ENCODE results near the gene AARS2. TPM values are rescaled to one million over a fixed set of nuclear protein-coding genes. Genes with fewer than 3 reads are reported as not detected.

The AARS2 gene
- total RNA-seq, 1 experiment from 2014 or later = 11.6 TPM

DNA sequence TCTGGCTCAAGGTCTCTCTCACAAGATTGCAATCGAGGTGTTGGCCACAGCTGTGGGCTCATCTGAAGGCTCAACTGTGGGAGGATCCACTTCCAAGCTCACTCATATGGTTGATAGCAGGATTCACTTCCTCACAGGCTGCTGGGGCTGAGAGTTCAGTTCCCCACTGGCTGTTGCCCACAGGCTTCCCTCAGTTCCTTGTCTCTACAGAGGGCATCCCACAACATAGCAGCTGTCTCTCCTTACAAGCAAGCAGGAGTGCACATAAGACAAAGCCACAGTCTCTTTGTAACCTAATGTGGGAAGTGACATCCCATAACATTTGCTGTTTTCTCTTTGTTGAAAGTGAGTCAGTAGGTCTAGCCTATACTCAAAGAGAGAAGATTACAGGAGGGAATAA is 43.3 kb upstream of the AARS2 start:
- Histone ChIP-seq H4K20me1 (ENCODE audit: insufficient read depth) (no peaks in the 10 kb centered on the region), H3K4me3 (no peak overlapping the region), H3K36me3 (ENCODE audit: low read depth) (no peaks in the 10 kb centered on the region), H3K27me3 (ENCODE audit: insufficient read depth, low read depth) (peaks cover 19% of the 10 kb centered on the region), H3K4me2 (no peak overlapping the region), H2AFZ (no peak overlapping the region), H3K9me2 (ENCODE audit: insufficient read depth) (no peaks in the 10 kb centered on the region; the same call in 1 of the 2 replicates), H3K27ac (no peak overlapping the region), H3K4me1 (replicated peaks; ENCODE audit: insufficient read depth) (no peaks in the 10 kb centered on the region), H3F3A (ENCODE audit: insufficient read depth, low read depth) (no peaks in the 10 kb centered on the region), H3K79me2 (ENCODE audit: low read depth) (no peaks in the 10 kb centered on the region), H3K9me3 (ENCODE audit: insufficient read depth, low read depth) (no peaks in the 10 kb centered on the region)
- ChIA-PET POLR2A (ENCODE audit: unreplicated experiment) (no interaction called here), CTCF (no interaction called here)
- TF ChIP-seq EZH2 (IDR thresholded peaks at IDR 0.05; ENCODE audit: low read depth) = no peak
- TF ChIP-seq, protein P1, sequence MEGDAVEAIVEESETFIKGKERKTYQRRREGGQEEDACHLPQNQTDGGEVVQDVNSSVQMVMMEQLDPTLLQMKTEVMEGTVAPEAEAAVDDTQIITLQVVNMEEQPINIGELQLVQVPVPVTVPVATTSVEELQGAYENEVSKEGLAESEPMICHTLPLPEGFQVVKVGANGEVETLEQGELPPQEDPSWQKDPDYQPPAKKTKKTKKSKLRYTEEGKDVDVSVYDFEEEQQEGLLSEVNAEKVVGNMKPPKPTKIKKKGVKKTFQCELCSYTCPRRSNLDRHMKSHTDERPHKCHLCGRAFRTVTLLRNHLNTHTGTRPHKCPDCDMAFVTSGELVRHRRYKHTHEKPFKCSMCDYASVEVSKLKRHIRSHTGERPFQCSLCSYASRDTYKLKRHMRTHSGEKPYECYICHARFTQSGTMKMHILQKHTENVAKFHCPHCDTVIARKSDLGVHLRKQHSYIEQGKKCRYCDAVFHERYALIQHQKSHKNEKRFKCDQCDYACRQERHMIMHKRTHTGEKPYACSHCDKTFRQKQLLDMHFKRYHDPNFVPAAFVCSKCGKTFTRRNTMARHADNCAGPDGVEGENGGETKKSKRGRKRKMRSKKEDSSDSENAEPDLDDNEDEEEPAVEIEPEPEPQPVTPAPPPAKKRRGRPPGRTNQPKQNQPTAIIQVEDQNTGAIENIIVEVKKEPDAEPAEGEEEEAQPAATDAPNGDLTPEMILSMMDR (conservative IDR thresholded peaks at IDR 0.05) = no peak
- no peak for DNase-seq
- intact Hi-C loops (cut with micrococcal nuclease; ENCODE audit: unreplicated experiment) = no loop called here
- BruUV-seq (replicated peaks) = no TSS peak

DNA sequence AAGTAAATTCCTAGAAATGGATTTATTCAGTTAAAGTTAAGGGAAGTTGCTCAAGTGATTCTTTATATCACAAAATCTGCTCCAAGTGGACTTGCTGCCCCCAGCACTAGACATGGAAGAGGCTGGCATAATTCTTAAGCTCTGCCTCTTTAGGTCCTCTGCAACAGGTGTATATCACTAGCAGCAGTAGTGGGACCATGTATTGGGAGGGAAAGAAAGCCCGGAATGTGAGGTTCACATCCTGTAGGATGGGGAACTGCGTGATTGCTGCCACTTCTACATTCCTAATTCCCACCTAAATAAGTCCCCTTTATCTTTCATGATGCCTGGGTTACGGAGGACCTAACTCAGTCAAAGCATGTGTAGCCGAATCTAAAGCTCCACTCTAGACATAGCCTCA is 42.5 kb upstream of the AARS2 start:
- H3K4me1 ChIP-seq (replicated peaks; ENCODE audit: insufficient read depth) = no peaks in the 10 kb centered on the region
- POLR2A ChIA-PET (ENCODE audit: unreplicated experiment) = no interaction called here
- no peaks in the 10 kb centered on the region for H3K79me2 ChIP-seq (ENCODE audit: low read depth)
- H3F3A ChIP-seq (ENCODE audit: insufficient read depth, low read depth) = no peaks in the 10 kb centered on the region
- CTCF ChIA-PET = no interaction called here
- H3K9me2 ChIP-seq (ENCODE audit: insufficient read depth) = no peaks in the 10 kb centered on the region; the same call in 1 of the 2 replicates
- BruUV-seq (replicated peaks) = no TSS peak
- no peaks in the 10 kb centered on the region for H3K9me3 ChIP-seq (ENCODE audit: insufficient read depth, low read depth)
- H3K4me2 ChIP-seq = no peak overlapping the region
- H3K4me3 ChIP-seq = no peak overlapping the region
- TF ChIP-seq EZH2 (IDR thresholded peaks at IDR 0.05; ENCODE audit: low read depth) = no peak
- TF ChIP-seq, protein P1 (conservative IDR thresholded peaks at IDR 0.05) = no peak
- H3K36me3 ChIP-seq (ENCODE audit: low read depth) = no peaks in the 10 kb centered on the region
- H3K27me3 ChIP-seq (ENCODE audit: insufficient read depth, low read depth) = peaks cover 19% of the 10 kb centered on the region
- H4K20me1 ChIP-seq (ENCODE audit: insufficient read depth) = no peaks in the 10 kb centered on the region
- H2AFZ ChIP-seq = no peak overlapping the region
- no peak overlapping the region for H3K27ac ChIP-seq
- DNase-seq = no peak
- intact Hi-C loops (cut with micrococcal nuclease; ENCODE audit: unreplicated experiment) = no loop called here

DNA sequence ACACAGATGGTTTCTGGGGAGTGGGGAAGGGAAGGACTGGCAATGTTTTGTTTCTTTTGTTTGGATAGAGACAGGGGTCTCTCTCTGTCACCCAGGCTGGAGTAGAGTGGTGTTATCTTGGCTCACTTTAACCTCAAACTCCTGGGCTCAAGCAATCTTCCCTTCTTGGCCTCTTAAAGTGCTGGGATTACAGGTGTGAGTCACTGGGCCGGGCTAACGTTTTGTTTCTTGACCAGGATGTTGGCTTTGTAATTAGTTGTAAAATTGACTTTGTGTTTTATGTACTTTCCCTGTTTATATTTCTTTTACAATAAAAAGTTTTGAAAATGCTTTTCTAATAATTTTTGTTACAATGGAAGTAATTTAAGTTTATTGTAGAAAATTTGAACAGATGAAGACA is 40.2 kb upstream of the AARS2 start:
- POLR2A ChIA-PET (ENCODE audit: unreplicated experiment) = no interaction called here

More for the DNA sequence above, 40.2 kb upstream of the AARS2 start:
- TF ChIP-seq, protein P1 (conservative IDR thresholded peaks at IDR 0.05) = no peak
- no peak for TF ChIP-seq EZH2 (IDR thresholded peaks at IDR 0.05; ENCODE audit: low read depth)
- Histone ChIP-seq H3K4me1 (replicated peaks; ENCODE audit: insufficient read depth) (no peaks in the 10 kb centered on the region), H3K27ac (no peak overlapping the region), H4K20me1 (ENCODE audit: insufficient read depth) (no peaks in the 10 kb centered on the region), H3K9me3 (ENCODE audit: insufficient read depth, low read depth) (no peaks in the 10 kb centered on the region), H3F3A (ENCODE audit: insufficient read depth, low read depth) (no peaks in the 10 kb centered on the region), H3K36me3 (ENCODE audit: low read depth) (no peaks in the 10 kb centered on the region), H3K9me2 (ENCODE audit: insufficient read depth) (no peaks in the 10 kb centered on the region; the same call in 1 of the 2 replicates), H3K4me3 (no peak overlapping the region), H3K27me3 (ENCODE audit: insufficient read depth, low read depth) (peaks cover 14% of the 10 kb centered on the region), H3K79me2 (ENCODE audit: low read depth) (no peaks in the 10 kb centered on the region), H2AFZ (no peak overlapping the region), H3K4me2 (no peak overlapping the region)
- CTCF ChIA-PET = interaction anchor here (0.7 kb wide), 1 partner anchor 40 kb away, joined by 4 read pairs; the partner anchor contains the start of gene AARS2
- BruUV-seq (replicated peaks) = no TSS peak
- DNase-seq = no peak
- intact Hi-C loops (cut with micrococcal nuclease; ENCODE audit: unreplicated experiment) = no loop called here
